ENCODE results near the gene POLE3.
"Not testable (repeated sequence)": the region's sequence is repeated elsewhere in the genome, so short reads cannot be mapped to it uniquely, and the experiment has no call there.

The POLE3 gene

DNA sequence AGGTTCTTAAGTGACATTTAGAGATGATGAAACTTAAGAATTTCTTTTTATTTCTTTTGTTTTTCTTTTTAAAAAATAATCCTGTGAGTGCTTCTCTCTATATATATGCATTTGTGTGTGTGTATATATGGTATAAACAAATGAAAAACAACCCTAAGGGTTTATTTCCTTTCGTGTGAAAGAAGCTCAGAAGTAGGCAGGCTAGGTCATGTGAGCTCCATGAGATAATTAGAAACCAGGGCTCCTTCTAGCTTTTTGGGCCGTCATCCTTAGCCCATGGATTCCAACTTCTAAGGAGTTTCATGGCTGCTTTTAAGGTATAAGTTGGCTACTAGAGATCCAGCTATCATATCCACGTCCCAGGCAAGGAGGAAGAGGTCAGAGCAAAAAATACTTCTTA is 11.3 kb upstream of the POLE3 start:
- no peaks in the 10 kb centered on the region for H3K9me3 ChIP-seq (ENCODE audit: control insufficient read depth, insufficient read depth, low read length)
- peaks cover 11% of the 10 kb centered on the region for H3K4me1 ChIP-seq (ENCODE audit: insufficient read depth, low read length)
- no peaks in the 10 kb centered on the region for H3K36me3 ChIP-seq (ENCODE audit: insufficient read depth, low read length)
- H3K9ac ChIP-seq (ENCODE audit: low read depth, low read length), result no peak overlapping the region

DNA sequence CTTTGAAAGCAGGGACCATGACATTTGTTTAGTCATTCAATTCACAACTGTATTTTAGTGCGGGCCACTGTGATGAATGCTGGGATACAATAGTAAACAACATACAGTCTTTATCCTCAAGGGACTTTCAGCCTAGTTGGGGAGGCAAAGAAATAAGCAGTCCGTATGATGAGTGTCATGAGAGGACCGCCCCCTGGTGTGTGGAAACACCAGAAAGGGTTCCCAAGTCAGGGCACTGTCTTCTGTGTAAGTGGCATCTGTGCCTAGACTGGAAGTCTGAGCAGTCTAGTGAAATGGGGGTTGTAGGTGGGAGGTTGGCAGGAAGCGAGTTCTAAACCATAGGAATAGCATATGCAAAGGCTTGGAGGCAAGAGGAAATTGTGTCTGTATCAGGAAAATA is 6.9 kb upstream of the POLE3 start:
- Histone ChIP-seq H3K4me1 (ENCODE audit: insufficient read depth, low read length) (no peaks in the 10 kb centered on the region), H3K36me3 (ENCODE audit: insufficient read depth, low read length) (no peaks in the 10 kb centered on the region), H3K9me3 (ENCODE audit: control insufficient read depth, insufficient read depth, low read length) (no peaks in the 10 kb centered on the region), H3K9ac (ENCODE audit: low read depth, low read length) (no peak overlapping the region)

DNA sequence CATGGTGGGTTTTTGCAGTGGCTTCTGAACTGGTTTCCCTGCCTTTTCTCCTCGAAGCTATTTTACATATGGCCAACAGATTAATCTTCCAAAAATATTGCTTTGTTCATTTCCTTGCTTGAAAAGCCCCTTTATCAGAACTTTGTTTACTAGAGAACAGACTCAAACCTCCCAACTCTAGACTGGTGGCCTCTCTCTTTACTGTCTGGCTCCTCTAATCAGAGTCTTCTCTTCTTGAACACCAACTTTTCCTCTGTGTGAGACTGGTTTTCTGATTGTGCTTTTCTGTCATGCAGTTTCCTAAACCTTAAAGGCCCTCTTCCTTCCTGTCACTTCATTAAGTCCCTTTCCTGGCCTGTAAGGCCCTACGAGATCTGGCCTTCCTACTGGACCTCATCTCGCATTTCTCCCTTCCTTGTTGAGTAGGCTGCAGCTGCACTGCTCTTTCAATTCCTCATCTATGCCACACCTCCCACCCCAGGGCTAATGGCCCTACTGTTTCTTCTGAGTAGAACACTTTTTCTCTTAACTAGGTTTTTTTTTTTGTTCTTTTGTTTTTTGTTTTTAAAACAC is 5.8 kb upstream of the POLE3 start:
- H3K36me3 ChIP-seq (ENCODE audit: insufficient read depth, low read length), result no peaks in the 10 kb centered on the region
- no peak overlapping the region for H3K9ac ChIP-seq (ENCODE audit: low read depth, low read length)

DNA sequence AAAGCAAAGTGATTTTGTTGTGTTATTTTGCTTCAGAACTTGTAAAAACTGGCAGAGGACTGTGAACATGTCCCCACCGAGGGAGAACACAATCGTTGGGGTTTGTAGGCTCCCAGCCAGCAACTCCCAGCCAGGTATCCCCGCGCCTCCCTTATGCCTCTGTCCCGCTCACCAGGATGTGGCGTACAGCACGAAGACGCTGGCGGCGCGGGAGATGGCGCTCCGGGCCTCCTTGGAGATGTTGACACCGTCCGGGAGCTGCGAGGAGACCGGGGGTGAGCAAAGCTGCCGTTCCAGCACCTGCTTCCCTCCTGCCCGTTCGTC is 630 bp downstream of the POLE3 start:
- no peaks in the 10 kb centered on the region for H3K4me1 ChIP-seq (ENCODE audit: insufficient read depth, low read length)
- no peaks in the 10 kb centered on the region for H3K9me3 ChIP-seq (ENCODE audit: control insufficient read depth, insufficient read depth, low read length)
- peak overlapping the region; percentile 96 for H3K9ac ChIP-seq (ENCODE audit: low read depth, low read length)
- H3K36me3 ChIP-seq (ENCODE audit: insufficient read depth, low read length), result peaks cover 8% of the 10 kb centered on the region; the same call in 1 of the 2 replicates

More for the DNA sequence above, 5.8 kb upstream of the POLE3 start:
- Histone ChIP-seq H3K4me1 (ENCODE audit: insufficient read depth, low read length) (no peaks in the 10 kb centered on the region), H3K9me3 (ENCODE audit: control insufficient read depth, insufficient read depth, low read length) (no peaks in the 10 kb centered on the region)

DNA sequence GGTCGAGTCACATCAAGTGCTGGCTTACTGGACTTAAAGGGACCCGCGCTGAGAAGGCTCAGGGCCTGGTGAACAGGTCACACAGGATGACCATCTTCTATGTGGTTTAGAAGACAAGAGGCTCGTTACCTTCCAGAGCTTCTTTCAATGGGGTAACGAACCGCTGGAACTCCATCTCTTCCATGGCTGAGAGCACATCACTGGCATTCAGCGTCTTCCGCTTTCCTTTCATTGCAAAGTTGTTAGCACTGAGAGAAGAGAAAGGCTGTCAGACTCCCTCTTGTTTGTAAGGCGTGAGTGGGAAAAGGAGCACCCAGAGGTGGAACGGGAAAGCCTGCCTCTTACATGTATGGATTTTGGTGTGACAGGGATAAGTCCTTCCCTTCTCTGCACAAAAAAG is 994 bp downstream of the POLE3 start:
- no peaks in the 10 kb centered on the region for H3K4me1 ChIP-seq (ENCODE audit: insufficient read depth, low read length)

DNA sequence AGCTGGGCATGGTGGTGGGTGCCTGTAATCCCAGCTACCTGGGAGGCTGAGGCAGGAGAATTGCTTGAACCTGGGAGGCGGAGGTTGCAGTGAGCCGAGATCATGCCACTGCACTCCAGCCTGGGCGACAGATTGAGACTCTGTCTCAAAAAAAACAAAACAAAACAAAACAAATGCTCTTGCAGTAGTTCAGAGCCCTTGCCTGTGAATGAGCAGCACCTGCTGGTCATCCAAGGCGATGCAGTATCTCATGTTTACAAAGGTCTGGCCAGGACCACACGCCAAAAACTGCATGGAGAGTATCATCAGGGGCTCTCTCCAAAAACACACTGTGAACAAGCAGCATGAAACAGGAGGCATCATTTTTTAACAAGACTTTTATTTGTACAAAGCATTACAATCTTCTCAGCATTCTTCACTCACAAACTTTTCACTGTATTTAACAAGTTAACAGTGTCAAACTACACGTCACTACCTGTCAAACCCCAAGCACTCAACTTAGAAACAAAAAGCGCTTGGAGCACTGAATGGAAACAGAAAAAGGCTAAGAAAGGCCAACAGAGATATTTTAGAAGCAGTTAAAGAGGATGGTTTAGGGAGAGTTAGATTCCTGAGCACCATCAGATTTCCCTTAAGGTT is 3.5 kb downstream of the POLE3 start:
- H3K36me3 ChIP-seq (ENCODE audit: insufficient read depth, low read length); H3K9ac ChIP-seq (ENCODE audit: low read depth, low read length); H3K4me1 ChIP-seq (ENCODE audit: insufficient read depth, low read length); H3K9me3 ChIP-seq (ENCODE audit: control insufficient read depth, insufficient read depth, low read length): not testable (repeated sequence)

More for the DNA sequence above, 994 bp downstream of the POLE3 start:
- H3K36me3 ChIP-seq (ENCODE audit: insufficient read depth, low read length), result peaks cover 8% of the 10 kb centered on the region; the same call in 1 of the 2 replicates
- no peaks in the 10 kb centered on the region for H3K9me3 ChIP-seq (ENCODE audit: control insufficient read depth, insufficient read depth, low read length)
- H3K9ac ChIP-seq (ENCODE audit: low read depth, low read length), result peak overlapping the region; percentile 96

DNA sequence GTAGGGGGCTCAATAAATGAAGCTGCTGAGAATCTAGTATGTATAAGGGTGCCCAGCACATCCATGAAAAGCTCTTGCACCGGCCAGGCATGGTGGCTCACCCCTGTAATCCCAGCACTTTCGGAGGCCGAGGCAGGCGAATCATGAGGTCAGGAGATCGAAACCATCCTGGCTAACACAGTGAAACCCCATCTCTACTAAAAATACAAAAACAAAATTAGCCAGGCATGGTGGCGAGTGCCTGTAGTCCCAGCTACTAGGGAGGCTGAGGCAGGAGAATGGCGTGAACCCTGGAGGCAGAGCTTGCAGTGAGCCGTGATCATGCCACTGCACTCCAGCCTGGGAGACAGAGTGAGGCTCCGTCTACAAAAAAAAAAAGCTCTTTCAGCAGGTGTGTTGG is 4.1 kb downstream of the POLE3 start:
- not testable (repeated sequence) for H3K9ac ChIP-seq (ENCODE audit: low read depth, low read length); H3K9me3 ChIP-seq (ENCODE audit: control insufficient read depth, insufficient read depth, low read length); H3K36me3 ChIP-seq (ENCODE audit: insufficient read depth, low read length); H3K4me1 ChIP-seq (ENCODE audit: insufficient read depth, low read length)

DNA sequence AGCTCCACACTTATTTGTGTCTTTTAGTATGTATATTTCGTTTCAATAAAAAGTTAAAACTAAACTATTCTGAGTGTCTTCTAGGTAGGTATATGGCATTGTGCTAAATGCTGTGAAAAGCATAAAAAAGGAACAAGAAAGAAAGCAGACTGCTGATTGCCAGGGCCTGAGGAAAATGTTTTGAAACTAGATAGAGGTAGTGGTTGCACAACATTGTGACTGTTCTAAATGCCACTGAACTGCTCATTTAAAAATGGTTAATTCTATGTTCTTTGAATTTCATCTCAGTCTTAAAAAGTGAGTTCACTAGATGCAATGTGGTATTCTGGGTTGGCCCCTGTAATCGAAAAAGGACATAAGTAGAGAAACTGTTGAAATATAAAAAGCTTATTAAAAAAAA is 6.8 kb downstream of the POLE3 start:
- Histone ChIP-seq H3K9ac (ENCODE audit: low read depth, low read length) (no peak overlapping the region), H3K9me3 (ENCODE audit: control insufficient read depth, insufficient read depth, low read length) (no peaks in the 10 kb centered on the region; the same call in 1 of the 2 replicates), H3K4me1 (ENCODE audit: insufficient read depth, low read length) (no peaks in the 10 kb centered on the region), H3K36me3 (ENCODE audit: insufficient read depth, low read length) (peaks cover 8% of the 10 kb centered on the region; the same call in 1 of the 2 replicates)

DNA sequence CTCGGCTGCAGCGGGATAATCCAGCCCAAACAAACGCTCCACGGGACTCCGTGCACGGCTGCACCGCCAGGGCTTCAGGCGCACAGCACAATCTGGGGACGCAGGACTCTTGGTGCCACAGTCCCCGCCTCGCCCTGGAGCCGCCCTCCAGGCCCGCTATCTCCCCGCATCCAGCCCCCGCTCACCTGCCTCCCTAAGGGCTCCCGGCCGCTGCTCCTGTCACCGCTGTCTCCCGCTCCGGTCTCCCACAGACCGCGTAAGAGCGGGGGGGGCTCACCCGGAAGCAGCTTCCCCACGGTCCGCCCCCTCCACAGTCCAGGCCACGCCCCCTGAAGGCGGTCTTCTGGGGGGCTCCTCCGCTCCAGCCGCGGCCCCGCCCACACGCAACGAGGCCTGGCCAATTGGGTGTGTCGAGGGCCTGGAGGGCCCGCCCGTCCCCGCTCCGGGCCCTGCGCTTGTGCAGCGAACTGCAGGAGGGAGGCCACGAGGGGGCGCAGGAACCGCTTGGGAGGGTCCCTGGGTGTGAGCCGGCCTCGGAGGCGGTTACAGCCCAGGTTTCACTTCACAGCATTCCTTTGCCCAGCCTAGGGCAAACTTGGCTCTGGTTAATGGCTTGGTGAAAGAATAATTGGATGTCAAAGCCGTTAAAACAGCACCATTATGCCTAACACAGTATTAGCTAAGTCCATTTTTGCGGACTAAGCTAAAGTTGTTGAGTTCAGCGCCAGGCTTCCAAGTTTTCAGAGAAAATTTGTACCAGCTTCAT is 9.3 kb downstream of the POLE3 start, which contains the start of gene ALAD:
TSS of gene ALAD (minus strand) at position 258 of the 766 bp plus-strand sequence. CDS start 7,725 bp downstream, outside the sequence.
- Histone ChIP-seq H3K4me1 (ENCODE audit: insufficient read depth, low read length) (no peaks in the 10 kb centered on the region), H3K9ac (ENCODE audit: low read depth, low read length) (peak within 1 kb of the TSS; percentile 80), H3K9me3 (ENCODE audit: control insufficient read depth, insufficient read depth, low read length) (no peaks in the 10 kb centered on the region; the same call in 1 of the 2 replicates), H3K36me3 (ENCODE audit: insufficient read depth, low read length) (no peaks in the 10 kb centered on the region)

DNA sequence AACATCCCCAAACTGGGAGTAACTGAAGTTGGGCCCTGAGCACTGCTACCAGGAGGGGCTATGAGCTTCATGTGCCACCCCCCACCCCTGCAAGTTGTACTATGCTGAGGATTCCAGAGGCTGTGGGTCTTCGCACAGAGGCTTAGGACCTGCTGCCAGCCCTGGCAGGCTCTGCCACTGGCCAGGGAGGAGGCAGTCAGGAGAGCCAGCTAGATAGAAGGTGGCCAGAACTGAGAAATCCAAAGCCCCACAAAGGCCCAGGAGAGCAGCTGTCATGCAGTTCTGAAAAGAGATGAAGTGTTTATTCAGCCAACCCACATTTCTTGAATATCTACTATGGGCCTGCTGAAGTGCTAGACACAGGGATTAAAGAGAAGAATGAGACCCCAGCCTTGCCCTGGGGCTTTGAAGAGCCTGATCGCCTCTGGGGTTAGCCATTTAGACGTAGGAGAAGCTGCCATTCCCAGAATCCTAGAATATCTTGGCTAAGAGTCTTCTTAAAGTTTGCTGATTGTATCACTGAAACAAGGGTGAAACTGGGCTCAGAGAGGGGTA is 10.8 kb downstream of the POLE3 start:
- Histone ChIP-seq H3K9ac (ENCODE audit: low read depth, low read length) (no peak overlapping the region; the same call in 1 of the 2 replicates), H3K9me3 (ENCODE audit: control insufficient read depth, insufficient read depth, low read length) (no peaks in the 10 kb centered on the region; the same call in 1 of the 2 replicates), H3K4me1 (ENCODE audit: insufficient read depth, low read length) (no peaks in the 10 kb centered on the region), H3K36me3 (ENCODE audit: insufficient read depth, low read length) (no peaks in the 10 kb centered on the region)

DNA sequence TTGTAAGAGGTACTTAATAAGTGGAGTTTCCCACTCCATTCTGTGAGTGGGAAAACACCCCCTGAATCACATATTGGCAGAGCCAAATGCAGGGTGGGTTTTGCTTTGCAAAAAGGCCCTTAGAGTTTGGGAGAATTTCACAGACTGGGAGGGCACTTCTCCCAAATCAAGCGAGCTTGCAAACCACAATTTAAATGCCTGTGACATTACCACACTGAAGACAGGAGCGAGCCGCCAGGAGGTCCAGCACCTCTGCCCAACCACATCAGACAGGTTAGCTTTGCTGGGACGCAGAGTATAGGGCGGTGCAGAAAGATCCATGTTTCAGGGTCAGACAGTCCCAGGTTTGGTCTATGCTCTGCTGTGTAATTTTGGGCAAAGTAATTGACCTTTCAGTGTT is 11.7 kb downstream of the POLE3 start:
- no peaks in the 10 kb centered on the region for H3K36me3 ChIP-seq (ENCODE audit: insufficient read depth, low read length)
- H3K9me3 ChIP-seq (ENCODE audit: control insufficient read depth, insufficient read depth, low read length), result no peaks in the 10 kb centered on the region; the same call in 1 of the 2 replicates
- no peak overlapping the region for H3K9ac ChIP-seq (ENCODE audit: low read depth, low read length)
- H3K4me1 ChIP-seq (ENCODE audit: insufficient read depth, low read length), result no peaks in the 10 kb centered on the region

DNA sequence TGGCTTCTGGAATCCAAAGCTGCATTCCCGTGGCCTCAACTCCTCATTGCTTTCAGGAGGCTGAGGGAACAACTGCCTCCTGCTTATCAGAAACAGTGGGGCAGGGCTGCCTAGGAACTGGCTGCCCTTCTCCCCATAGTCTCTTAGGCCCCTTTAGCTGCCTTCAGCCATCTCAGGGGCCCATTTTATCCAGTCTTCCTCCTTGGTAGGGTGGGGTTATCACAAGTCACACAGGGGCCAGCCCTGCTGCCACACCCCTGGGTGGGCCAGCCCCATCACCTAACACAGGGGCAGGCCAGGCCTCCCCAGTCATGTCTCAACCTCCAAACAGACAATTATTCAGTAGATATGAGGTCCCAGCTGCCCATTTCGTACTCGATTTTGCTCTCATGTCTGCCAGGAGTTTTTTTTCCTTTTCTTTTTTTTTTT is 13.3 kb downstream of the POLE3 start:
- no peaks in the 10 kb centered on the region for H3K4me1 ChIP-seq (ENCODE audit: insufficient read depth, low read length)
- H3K9me3 ChIP-seq (ENCODE audit: control insufficient read depth, insufficient read depth, low read length), result no peaks in the 10 kb centered on the region
- H3K36me3 ChIP-seq (ENCODE audit: insufficient read depth, low read length), result no peaks in the 10 kb centered on the region
- no peak overlapping the region for H3K9ac ChIP-seq (ENCODE audit: low read depth, low read length)

DNA sequence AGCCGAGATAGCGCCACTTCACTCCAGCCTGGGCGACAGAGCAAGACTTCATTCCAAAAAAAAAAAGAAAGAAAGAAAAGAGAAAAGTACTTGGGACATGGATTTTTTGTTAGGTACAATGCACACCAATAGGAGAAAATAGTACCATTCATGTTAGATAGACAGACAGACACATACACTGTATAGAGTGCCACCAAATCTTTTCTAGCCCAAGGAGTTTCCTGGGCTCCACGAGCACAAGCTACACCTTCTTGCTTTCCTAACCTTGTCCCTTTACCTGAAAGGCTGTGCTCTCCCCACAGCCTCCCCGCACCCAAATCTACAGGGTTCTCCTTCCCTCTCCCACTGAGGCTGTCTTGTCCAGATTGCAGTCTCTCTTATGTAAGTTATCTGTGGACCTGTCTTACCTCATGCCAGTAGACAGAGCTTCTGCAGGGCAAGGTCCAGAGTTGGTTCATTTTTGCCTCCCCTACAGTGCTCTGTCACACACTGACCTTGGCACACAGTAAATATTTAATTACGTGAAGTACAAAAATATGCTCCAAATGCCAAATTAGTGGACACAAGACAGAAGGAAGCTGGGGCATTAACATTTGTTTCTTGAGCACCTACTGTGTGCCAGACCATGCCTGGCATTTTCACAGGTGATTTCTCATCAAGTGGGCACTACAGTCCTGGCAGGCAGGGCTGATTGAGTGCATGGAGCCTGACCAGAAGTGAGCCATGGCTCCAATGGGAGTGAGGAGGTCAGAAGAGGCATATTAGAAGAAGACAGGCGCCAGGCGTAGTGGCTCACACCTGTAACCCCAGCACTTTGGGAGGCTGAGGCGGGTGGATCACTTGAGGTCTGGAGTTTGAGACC is 15.2 kb downstream of the POLE3 start:
- Histone ChIP-seq H3K9me3 (ENCODE audit: control insufficient read depth, insufficient read depth, low read length) (no peaks in the 10 kb centered on the region), H3K9ac (ENCODE audit: low read depth, low read length) (no peak overlapping the region), H3K36me3 (ENCODE audit: insufficient read depth, low read length) (no peaks in the 10 kb centered on the region; the same call in 1 of the 2 replicates), H3K4me1 (ENCODE audit: insufficient read depth, low read length) (no peaks in the 10 kb centered on the region)

DNA sequence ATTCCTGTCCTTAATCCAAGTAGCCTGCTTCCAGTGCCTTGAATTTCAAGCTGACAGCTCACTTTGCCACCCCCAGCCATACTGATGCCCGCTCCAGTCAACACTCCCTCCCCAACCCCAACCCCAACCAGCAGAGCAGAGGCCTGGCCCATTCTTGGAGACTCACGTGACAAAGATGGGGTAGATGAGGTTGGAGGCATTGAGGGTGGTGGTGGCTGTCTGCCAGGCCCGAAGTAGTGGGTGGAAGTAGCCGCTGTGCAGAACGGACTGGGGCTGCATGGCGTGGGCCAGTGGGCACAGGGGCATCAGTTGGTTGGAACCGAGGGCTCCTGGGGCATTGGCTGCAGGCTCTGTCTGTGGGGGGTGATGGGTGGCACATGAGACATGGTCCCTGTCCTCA is 17.2 kb downstream of the POLE3 start:
- H3K9me3 ChIP-seq (ENCODE audit: control insufficient read depth, insufficient read depth, low read length), result no peaks in the 10 kb centered on the region
- no peaks in the 10 kb centered on the region; the same call in 1 of the 2 replicates for H3K36me3 ChIP-seq (ENCODE audit: insufficient read depth, low read length)
- no peaks in the 10 kb centered on the region for H3K4me1 ChIP-seq (ENCODE audit: insufficient read depth, low read length)
- no peak overlapping the region for H3K9ac ChIP-seq (ENCODE audit: low read depth, low read length)
